Choroid plexus epithelial cell (primary cell): ENCODE measurements around the gene ADARB2.

Experiments used
- DNase-seq: peaks from one replicate; pipeline ENCODE4 v3.0.0-alpha.2; 2010; ENCODE audit warnings: low read depth
- H3K4me3 ChIP-seq: 2 replicates; pipeline ENCODE4 v1.5.1; 2011; ENCODE audit warnings: low read depth, mild to moderate bottlenecking, control low read depth, low read length, moderate library complexity
- TF ChIP-seq, protein P1 (sequence below): conservative IDR thresholded peaks from 2 replicates; pipeline ENCODE4 v1.5.1; 2011; ENCODE audit warnings: low read depth, mild to moderate bottlenecking, control low read depth, inconsistent platforms, low read length, moderate library complexity

Gene ADARB2

DNA sequence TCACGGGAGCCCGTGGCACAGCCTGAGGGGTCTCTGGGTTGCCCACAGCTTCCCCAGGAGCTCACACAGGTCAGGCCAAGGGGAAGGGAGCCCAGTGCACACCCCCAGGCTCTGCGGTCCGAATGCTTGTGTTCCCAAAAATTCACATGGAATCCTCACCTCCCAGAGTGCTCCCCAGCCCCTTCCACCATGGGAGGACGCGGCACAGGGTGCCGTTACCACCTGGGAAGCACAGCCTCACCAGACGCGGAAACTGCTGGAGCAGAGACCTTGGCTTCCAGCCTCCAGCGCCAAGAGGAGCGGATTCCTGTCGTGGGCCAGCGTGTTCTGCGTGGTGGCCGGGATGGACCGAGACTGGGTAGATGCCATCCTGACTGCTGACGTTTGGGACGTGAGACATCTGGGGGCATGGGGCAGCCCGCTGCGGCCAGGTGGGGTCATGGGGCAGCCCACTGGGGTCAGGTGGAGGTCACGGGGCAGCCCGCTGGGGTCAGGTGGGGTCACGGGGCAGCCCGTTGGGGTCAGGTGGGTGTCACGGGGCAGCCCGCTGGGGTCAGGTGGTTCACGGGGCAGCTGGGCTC is 531.8 kb downstream of the ADARB2 start:
- no peak for DNase-seq
- TF ChIP-seq, protein P1, sequence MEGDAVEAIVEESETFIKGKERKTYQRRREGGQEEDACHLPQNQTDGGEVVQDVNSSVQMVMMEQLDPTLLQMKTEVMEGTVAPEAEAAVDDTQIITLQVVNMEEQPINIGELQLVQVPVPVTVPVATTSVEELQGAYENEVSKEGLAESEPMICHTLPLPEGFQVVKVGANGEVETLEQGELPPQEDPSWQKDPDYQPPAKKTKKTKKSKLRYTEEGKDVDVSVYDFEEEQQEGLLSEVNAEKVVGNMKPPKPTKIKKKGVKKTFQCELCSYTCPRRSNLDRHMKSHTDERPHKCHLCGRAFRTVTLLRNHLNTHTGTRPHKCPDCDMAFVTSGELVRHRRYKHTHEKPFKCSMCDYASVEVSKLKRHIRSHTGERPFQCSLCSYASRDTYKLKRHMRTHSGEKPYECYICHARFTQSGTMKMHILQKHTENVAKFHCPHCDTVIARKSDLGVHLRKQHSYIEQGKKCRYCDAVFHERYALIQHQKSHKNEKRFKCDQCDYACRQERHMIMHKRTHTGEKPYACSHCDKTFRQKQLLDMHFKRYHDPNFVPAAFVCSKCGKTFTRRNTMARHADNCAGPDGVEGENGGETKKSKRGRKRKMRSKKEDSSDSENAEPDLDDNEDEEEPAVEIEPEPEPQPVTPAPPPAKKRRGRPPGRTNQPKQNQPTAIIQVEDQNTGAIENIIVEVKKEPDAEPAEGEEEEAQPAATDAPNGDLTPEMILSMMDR = no peak

DNA sequence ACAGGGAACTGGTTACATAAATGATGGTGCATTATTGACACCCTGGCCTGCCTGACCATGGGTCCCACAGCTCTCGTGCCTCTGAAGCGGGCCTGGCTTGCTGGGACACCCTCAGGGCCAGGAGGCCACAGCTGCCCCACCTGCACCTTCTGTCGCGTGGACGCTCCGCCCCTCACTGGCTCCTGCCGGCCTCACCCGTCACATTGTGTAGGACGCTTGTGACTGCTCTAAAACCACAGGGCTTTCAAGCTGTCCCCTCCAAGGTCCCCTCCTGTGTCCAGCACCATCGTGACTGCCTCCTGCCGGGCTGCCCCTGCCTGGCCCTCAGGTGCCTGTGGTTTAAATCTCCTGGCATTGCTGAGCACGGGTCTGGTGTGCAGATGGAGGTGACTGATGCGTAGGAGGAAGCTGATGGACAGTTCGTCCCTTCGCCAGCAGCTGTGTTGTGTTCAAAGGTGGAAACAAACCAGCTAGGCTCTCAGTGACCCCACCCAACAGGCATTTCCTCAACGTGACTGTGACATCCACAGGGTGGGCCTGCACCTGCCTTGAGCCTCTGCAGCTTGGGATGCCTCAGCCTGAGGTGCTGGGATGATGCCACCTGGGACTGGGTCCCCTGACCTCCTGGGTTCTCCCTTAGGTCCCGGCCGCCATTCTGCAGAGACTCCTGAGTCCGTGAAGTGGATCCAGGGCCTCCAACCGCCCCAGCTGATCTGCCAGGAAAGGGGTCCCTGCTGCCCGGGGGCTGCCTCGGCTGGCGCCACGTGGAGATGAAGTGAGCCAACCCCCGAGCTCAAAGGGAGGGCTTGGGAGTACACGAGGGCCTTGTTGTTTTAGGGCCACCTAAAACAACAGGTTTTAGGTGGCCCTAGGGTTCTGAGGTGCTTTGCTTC is 532.6 kb downstream of the ADARB2 start:
- TF ChIP-seq, protein P1 = no peak
- no peak for DNase-seq
- no peak overlapping the region for H3K4me3 ChIP-seq

More for the DNA sequence above, 531.8 kb downstream of the ADARB2 start:
- no peak overlapping the region for H3K4me3 ChIP-seq

GRCh38 chr10:1203704-1204103 is 533.6 kb downstream of the ADARB2 start:
- no peak for DNase-seq
- TF ChIP-seq, protein P1 = no peak

DNA sequence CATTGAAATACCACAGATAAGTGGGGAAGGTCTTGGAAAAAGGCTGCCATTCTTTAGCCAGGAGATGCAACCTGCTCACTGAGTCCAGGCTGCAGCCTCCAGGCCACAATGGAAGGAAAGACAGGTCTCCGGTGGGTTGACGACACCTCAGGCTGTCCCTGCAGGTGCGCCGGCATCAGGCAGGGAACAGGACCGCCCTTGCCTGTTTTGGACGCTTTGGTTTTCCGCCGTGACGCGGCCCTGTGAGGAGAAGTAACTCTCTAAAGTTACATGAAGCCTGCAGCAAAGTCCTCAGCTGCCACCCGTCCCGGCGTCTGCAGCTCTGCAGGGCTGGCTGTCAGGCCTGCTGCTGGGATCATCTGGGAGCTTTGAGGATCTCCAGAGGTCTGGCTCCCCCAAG is 534.1 kb downstream of the ADARB2 start:
- TF ChIP-seq, protein P1 = no peak
- no peak overlapping the region for H3K4me3 ChIP-seq
- DNase-seq = no peak

More at GRCh38 chr10:1203704-1204103, 533.6 kb downstream of the ADARB2 start:
- H3K4me3 ChIP-seq = no peak overlapping the region

DNA sequence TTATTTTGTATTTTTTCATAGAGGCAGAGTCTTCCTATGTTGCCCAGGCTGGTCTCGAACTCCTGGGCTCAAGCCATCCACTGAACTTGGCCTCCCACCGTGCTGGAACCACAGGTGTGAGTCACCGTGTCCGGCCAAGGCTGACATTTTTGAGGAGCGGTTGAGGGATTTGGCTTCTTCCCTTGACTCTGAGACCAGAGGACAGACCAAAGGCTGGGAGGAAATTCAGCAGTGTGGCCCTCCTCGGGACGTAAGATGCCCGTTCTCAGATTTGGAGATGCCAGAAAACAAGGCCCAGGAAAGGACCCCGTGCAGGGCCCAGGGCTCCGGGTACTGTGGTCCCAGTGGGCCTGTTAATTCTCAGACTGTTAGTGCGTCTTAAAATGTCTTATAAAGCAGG is 535.0 kb downstream of the ADARB2 start:
- TF ChIP-seq, protein P1 = no peak
- no peak for DNase-seq
- no peak overlapping the region for H3K4me3 ChIP-seq

- DNase-seq = no peak
- TF ChIP-seq, protein P1 = no peak
Measured at GRCh38 chr10:1200866-1201807, 536.2 kb downstream of the ADARB2 start.

More at GRCh38 chr10:1200866-1201807, 536.2 kb downstream of the ADARB2 start:
- H3K4me3 ChIP-seq = no peak overlapping the region
